IMR-90 (cell line): ENCODE data around the gene TEX101. TPM values are rescaled to one million over a fixed set of nuclear protein-coding genes. Genes with fewer than 3 reads are reported as not detected.

ENCODE experiments used
- ATAC-seq: fragments of 200-7000 bp; cut with Tn5 transposase; 2 replicates; pipeline ENCODE4 v1.9.1; 2020; ENCODE audit warnings: low read depth, mild to moderate bottlenecking, moderate library complexity
- BruUV-seq: library from RNA; stranded (reverse); fragments of 400-500 nt; replicated peaks from 2 replicates; lab custom pipeline; 2021; lab: Mats Ljungman, UMichigan
- CTCF ChIA-PET: fragments of 300-600 bp; formaldehyde crosslinking; extraction: SDS; loops from one replicate; lab custom pipeline; 2021; ENCODE audit warnings: antibody characterized with exemption; lab: Yijun Ruan, JAX
- POLR2A ChIA-PET: fragments of 300-600 bp; sonication (Branson Sonifier 250); formaldehyde crosslinking; loops from one replicate; lab custom pipeline; 2022; ENCODE audit warnings: antibody characterized with exemption; ENCODE audit not compliant: unreplicated experiment; lab: Charles Lee
- DNase-seq: peaks from one replicate; pipeline ENCODE4 v3.0.0; 2013
- H2AFZ ChIP-seq: replicated peaks from 2 replicates; pipeline ENCODE3; 2013; ENCODE audit warnings: low read length, mild to moderate bottlenecking; ENCODE audit not compliant: poor library complexity
- H2AK5ac ChIP-seq: 2 replicates; pipeline ENCODE4 v1.6.1; 2013; ENCODE audit warnings: low read depth, low read length, inconsistent platforms
- H2AK9ac ChIP-seq: replicated peaks from 2 replicates; pipeline ENCODE3; 2013; ENCODE audit warnings: mild to moderate bottlenecking, low read depth, low read length, moderate library complexity; ENCODE audit not compliant: poor library complexity
- H2BK120ac ChIP-seq: 2 replicates; pipeline ENCODE4 v1.6.1; 2013; ENCODE audit warnings: low read depth, low read length, inconsistent platforms
- H2BK15ac ChIP-seq: 3 replicates; pipeline ENCODE4 v1.6.1; 2013; ENCODE audit warnings: low read depth, low read length, inconsistent platforms
- H2BK20ac ChIP-seq: 2 replicates; pipeline ENCODE4 v1.6.1; 2013; ENCODE audit warnings: low read depth, mild to moderate bottlenecking, inconsistent platforms, low read length, moderate library complexity
- H2BK5ac ChIP-seq: 2 replicates; pipeline ENCODE4 v1.6.1; 2013; ENCODE audit warnings: mild to moderate bottlenecking, low read depth, low read length, inconsistent platforms; ENCODE audit not compliant: poor library complexity, severe bottlenecking
- H3K14ac ChIP-seq: replicated peaks from 2 replicates; pipeline ENCODE4 v1.6.1; 2013; ENCODE audit warnings: low read depth, low read length, inconsistent platforms
- H3K18ac ChIP-seq: 2 replicates; pipeline ENCODE4 v1.6.1; 2013; ENCODE audit warnings: low read depth, low read length, control low read depth
- H3K23ac ChIP-seq: 2 replicates; pipeline ENCODE4 v1.6.1; 2013; ENCODE audit warnings: low read depth, low read length, inconsistent platforms
- H3K27ac ChIP-seq: 2 replicates; pipeline ENCODE4 v1.5.1; 2013; ENCODE audit warnings: mild to moderate bottlenecking, control low read depth, low read length; ENCODE audit not compliant: insufficient read depth
- H3K27me3 ChIP-seq: 2 replicates; pipeline ENCODE4 v1.6.1; 2013; ENCODE audit warnings: low read length; ENCODE audit not compliant: control insufficient read depth, insufficient read depth
- H3K36me3 ChIP-seq: 2 replicates; pipeline ENCODE4 v1.6.1; 2013; ENCODE audit warnings: low read length, mixed read lengths; ENCODE audit not compliant: control insufficient read depth, insufficient read depth
- H3K4ac ChIP-seq: 2 replicates; pipeline ENCODE4 v1.6.1; 2013; ENCODE audit warnings: low read depth, low read length, inconsistent platforms
- H3K4me1 ChIP-seq: 2 replicates; pipeline ENCODE4 v1.6.1; 2013; ENCODE audit warnings: low read length, mixed read lengths; ENCODE audit not compliant: control insufficient read depth, insufficient read depth
- H3K4me2 ChIP-seq: 2 replicates; pipeline ENCODE4 v1.6.1; 2013; ENCODE audit warnings: low read depth, mild to moderate bottlenecking, control low read depth, low read length, moderate library complexity
- H3K4me3 ChIP-seq: 2 replicates; pipeline ENCODE4 v1.5.1; 2013; ENCODE audit warnings: low read depth, mild to moderate bottlenecking, control low read depth, low read length, moderate library complexity; ENCODE audit not compliant: insufficient read depth
- H3K56ac ChIP-seq: 2 replicates; pipeline ENCODE4 v1.6.1; 2013; ENCODE audit warnings: low read length, inconsistent platforms; ENCODE audit not compliant: insufficient read depth; ENCODE audit errors: extremely low read depth
- H3K79me1 ChIP-seq, 2 experiments: 2 replicates each; pipeline ENCODE4 v1.6.1; 2013; ENCODE audit warnings: low read length in 2 of 2, inconsistent platforms in 1 of 2, low read depth in 1 of 2
- H3K9ac ChIP-seq: 2 replicates; pipeline ENCODE4 v1.6.1; 2013; ENCODE audit warnings: low read depth, low read length, control low read depth
- H3K9me1 ChIP-seq: 2 replicates; pipeline ENCODE4 v1.6.1; 2013; ENCODE audit warnings: low read length, inconsistent platforms; ENCODE audit not compliant: insufficient read depth
- H3K9me3 ChIP-seq: 2 replicates; pipeline ENCODE4 v1.6.1; 2013; ENCODE audit warnings: low read length; ENCODE audit not compliant: control insufficient read depth, insufficient read depth
- H4K20me1 ChIP-seq: 2 replicates; pipeline ENCODE4 v1.6.1; 2013; ENCODE audit warnings: low read length, inconsistent platforms; ENCODE audit not compliant: insufficient read depth
- H4K5ac ChIP-seq: 2 replicates; pipeline ENCODE4 v1.6.1; 2013; ENCODE audit warnings: mild to moderate bottlenecking, low read depth, low read length, control low read depth
- H4K8ac ChIP-seq, 2 experiments: 2 replicates each; pipeline ENCODE4 v1.6.1; 2013; ENCODE audit warnings: low read depth in 2 of 2, low read length in 2 of 2, control low read depth in 1 of 2, inconsistent platforms in 1 of 2
- H4K91ac ChIP-seq: 2 replicates; pipeline ENCODE4 v1.6.1; 2013; ENCODE audit warnings: low read depth, low read length, inconsistent platforms; ENCODE audit not compliant: insufficient read depth
- CHD1 ChIP-seq: IDR thresholded peaks from 2 replicates; pipeline ENCODE4 v1.6.1; 2012; ENCODE audit warnings: low read depth, low read length, improper control_type of control experiment
- MAFK ChIP-seq: IDR thresholded peaks from 2 replicates; pipeline ENCODE4 v1.6.1; 2012; ENCODE audit warnings: low read depth, low read length, improper control_type of control experiment
- MXI1 ChIP-seq: IDR thresholded peaks from 2 replicates; pipeline ENCODE4 v1.6.1; 2012; ENCODE audit warnings: low read depth, mild to moderate bottlenecking, low read length, moderate library complexity, borderline replicate concordance
- RCOR1 ChIP-seq: IDR thresholded peaks from 2 replicates; pipeline ENCODE4 v1.6.1; 2012; ENCODE audit warnings: mild to moderate bottlenecking, low read length, improper control_type of control experiment; ENCODE audit not compliant: insufficient replicate concordance
- WGBS, 2 experiments: methylation state at CpG; one replicate each; pipeline versions ENCODE4 v1.1.5 to v1.1.7; 2013; ENCODE audit warnings: missing lambda C conversion rate in 2 of 2; ENCODE audit not compliant: insufficient read length in 1 of 2; ENCODE audit errors: extremely low coverage in 2 of 2; 5-methylcytosine and 5-hydroxymethylcytosine counted together
- dilution Hi-C: fragments of 300-500 bp; cut with HindIII; formaldehyde crosslinking; loops from one replicate; pipeline ENCODE4 v1.14.3; 2018; ENCODE audit warnings: low sequenced_read_pairs; ENCODE audit not compliant: unreplicated experiment
- in situ Hi-C: fragments of 300-500 bp; cut with MboI; formaldehyde crosslinking; loops from 3 replicates; pipeline ENCODE4 v1.14.3; 2019; ENCODE audit warnings: low sequenced_read_pairs, inconsistent platforms, mixed read lengths
- intact Hi-C: fragments of 100-400 bp; cut with micrococcal nuclease; formaldehyde crosslinking; loops from 2 replicates; pipeline ENCODE4 v1.10.0; 2022
- polyA plus RNA-seq, 3 experiments: library from polyadenylated mRNA; depleted of rRNA; stranded (reverse); fragments of >200 nt; gene quantifications; 2 replicates each; pipeline ENCODE4 v1.2.3, GENCODE V29; 2012; ENCODE audit warnings: low replicate concordance in 1 of 3
- total RNA-seq: library from RNA; depleted of rRNA; stranded (reverse); fragments of >200 nt; gene quantifications from 2 replicates; pipeline ENCODE4 v1.2.3, GENCODE V29; 2012
- TF ChIP-seq, protein P1 (sequence below): conservative IDR thresholded peaks from 2 replicates; pipeline ENCODE4 v1.5.1; 2012; ENCODE audit warnings: mild to moderate bottlenecking, low read depth, low read length, improper control_type of control experiment

TEX101 gene
- total and polyA plus RNA-seq, 2 of the 4 experiments (the other 2 are of a cell fraction), result not detected

DNA sequence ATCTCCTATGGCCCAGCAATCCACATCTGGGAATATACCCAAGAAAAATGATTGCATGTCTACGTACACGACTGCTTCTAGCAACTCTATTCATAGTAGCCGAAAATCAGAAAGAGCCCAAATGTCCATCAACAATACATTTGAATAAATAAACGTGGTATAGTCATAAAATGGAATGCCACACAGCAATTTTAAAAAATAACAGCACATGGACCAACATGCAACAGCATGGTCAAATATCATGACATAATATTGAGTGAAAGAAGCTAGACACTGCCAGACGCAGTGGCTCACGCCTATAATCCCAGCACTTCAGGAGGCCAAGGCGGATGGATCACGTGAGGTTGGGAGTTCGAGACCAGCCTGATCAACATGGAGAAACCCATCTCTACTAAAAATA, 16.3 kb downstream of the TEX101 start:
- Histone ChIP-seq H3K36me3 (no peaks in the 10 kb centered on the region), H3K9ac (no peak overlapping the region)

More for the DNA sequence above, 16.3 kb downstream of the TEX101 start:
- ChIA-PET POLR2A (no interaction called here), CTCF (no interaction called here)
- no peak overlapping the region for H3K56ac ChIP-seq
- in situ Hi-C loops (no loop called here), dilution Hi-C loops (no loop called here), intact Hi-C loops (loop anchor here (5.0 kb wide), 1 partner anchor 221 kb away; no protein-coding TSS in a partner anchor)
- H3K4me1 ChIP-seq, result no peaks in the 10 kb centered on the region
- H3K27me3 ChIP-seq, result 0 out of 2 replicates have a peak, but pooled peaks cover 1% of the 10 kb centered on the region
- H3K4ac ChIP-seq, result no peak overlapping the region
- no peak overlapping the region for H3K4me2 ChIP-seq
- no peak overlapping the region for H3K27ac ChIP-seq
- DNase-seq (no peak), ATAC-seq (no peak)
- no peaks in the 10 kb centered on the region for H3K79me1 ChIP-seq
- H2BK120ac ChIP-seq, result no peak overlapping the region
- no peak overlapping the region for H3K23ac ChIP-seq
- no peak overlapping the region for H3K14ac ChIP-seq
- no peak overlapping the region for H2BK5ac ChIP-seq
- no peaks in the 10 kb centered on the region for H3K9me3 ChIP-seq
- H3K9me1 ChIP-seq, result no peaks in the 10 kb centered on the region
- TF ChIP-seq MXI1 (no peak), MAFK (no peak), RCOR1 (no peak), CHD1 (no peak)
- TF ChIP-seq, protein P1, sequence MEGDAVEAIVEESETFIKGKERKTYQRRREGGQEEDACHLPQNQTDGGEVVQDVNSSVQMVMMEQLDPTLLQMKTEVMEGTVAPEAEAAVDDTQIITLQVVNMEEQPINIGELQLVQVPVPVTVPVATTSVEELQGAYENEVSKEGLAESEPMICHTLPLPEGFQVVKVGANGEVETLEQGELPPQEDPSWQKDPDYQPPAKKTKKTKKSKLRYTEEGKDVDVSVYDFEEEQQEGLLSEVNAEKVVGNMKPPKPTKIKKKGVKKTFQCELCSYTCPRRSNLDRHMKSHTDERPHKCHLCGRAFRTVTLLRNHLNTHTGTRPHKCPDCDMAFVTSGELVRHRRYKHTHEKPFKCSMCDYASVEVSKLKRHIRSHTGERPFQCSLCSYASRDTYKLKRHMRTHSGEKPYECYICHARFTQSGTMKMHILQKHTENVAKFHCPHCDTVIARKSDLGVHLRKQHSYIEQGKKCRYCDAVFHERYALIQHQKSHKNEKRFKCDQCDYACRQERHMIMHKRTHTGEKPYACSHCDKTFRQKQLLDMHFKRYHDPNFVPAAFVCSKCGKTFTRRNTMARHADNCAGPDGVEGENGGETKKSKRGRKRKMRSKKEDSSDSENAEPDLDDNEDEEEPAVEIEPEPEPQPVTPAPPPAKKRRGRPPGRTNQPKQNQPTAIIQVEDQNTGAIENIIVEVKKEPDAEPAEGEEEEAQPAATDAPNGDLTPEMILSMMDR, result no peak
- H4K5ac ChIP-seq, result no peak overlapping the region
- no peak overlapping the region for H2AK9ac ChIP-seq
- no peak overlapping the region for H2BK15ac ChIP-seq
- no TSS peak for BruUV-seq
- no peak overlapping the region for H3K18ac ChIP-seq
- no peak overlapping the region for H3K4me3 ChIP-seq
- H4K91ac ChIP-seq, result no peak overlapping the region
- no peak overlapping the region for H2AK5ac ChIP-seq
- no peak overlapping the region for H2BK20ac ChIP-seq
- H4K8ac ChIP-seq, result no peak overlapping the region
- WGBS, 2 experiments, result no CpG with 5 or more reads among the region's 9 CpGs
- H4K20me1 ChIP-seq, result no peaks in the 10 kb centered on the region
- no peak overlapping the region for H2AFZ ChIP-seq
